Fibroblast of mammary gland (primary cell): Measurements from ENCODE around the gene AKIP1.

ENCODE experiments used
- DNase-seq: peaks from one replicate; pipeline ENCODE4 v3.0.0-alpha.2; 2010; ENCODE audit warnings: low read depth
- H3K4me3 ChIP-seq: 2 replicates; pipeline ENCODE4 v1.5.1; 2011; ENCODE audit warnings: low read depth, mild to moderate bottlenecking, low read length, moderate library complexity; ENCODE audit not compliant: control insufficient read depth
- CTCF ChIP-seq: conservative IDR thresholded peaks from 2 replicates; pipeline ENCODE4 v1.5.1; 2011; ENCODE audit warnings: low read depth, low read length, inconsistent platforms; ENCODE audit not compliant: control insufficient read depth, insufficient read depth

The AKIP1 gene

DNA sequence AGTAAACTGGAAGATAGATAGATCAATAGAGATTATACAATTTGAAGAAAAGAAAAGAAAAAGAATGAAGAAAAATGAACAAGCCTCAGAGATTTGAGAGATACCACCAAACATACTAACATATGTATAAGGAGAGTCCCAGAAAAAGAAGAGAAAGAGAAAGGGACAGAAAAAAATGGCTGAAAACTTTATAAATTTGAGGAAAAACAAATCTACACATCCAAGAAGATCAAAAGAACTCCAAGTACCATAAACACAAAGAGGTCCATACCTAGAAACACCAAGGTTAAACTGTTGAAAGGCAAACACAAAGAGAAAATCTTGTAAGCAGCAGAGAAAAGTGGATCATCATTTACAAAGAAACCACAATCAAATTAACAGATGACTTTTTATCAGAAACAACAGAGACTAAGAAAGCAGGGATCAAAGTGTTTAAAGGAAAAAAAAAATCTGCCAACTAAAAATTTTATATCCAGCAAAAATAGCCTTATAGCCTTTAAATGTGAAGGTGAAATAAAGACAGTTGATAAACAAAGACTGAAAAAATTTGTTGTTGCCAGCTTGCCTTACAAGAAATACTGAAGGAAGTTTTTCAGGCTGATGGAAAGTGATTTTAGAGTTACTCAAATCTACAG is 11.8 kb upstream of the AKIP1 start:
- TF ChIP-seq CTCF: no peak
- H3K4me3 ChIP-seq: no peak overlapping the region
- DNase-seq: no peak

DNA sequence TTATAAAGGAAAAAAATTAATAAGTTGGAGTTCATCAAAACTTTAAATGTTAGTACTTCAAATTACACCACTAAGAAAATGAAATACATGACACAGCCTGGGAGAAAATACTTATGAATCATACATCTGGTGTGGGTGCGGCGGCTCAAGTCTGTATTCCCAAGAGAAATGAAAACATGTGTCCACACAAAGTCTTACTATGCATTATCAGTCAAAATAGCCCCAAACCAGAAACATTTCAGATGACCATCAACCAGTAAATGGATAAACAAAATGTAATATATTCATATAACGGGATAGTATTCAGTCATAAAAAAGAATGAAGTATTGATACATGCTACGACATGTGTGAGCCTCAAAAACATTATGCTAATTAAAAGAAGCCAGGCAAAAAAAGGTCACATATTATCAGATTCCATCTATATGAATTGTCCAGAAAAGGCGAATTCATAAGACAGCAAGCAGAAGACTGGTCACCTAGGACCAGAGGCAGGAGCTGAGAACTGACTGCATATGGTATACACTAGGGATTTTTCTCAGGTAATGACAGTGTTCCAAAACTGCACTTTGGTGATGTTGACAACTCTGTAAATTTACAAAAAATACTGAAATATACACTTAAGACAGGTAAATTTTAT is 5.3 kb upstream of the AKIP1 start:
- DNase-seq: peak; percentile 90
- H3K4me3 ChIP-seq: no peak overlapping the region
- TF ChIP-seq CTCF: no peak

- no peak for DNase-seq
- H3K4me3 ChIP-seq: no peak overlapping the region
- TF ChIP-seq CTCF: no peak
These were observed 3.9 kb upstream of the AKIP1 start for GRCh38 chr11:8907116-8907515.

DNA sequence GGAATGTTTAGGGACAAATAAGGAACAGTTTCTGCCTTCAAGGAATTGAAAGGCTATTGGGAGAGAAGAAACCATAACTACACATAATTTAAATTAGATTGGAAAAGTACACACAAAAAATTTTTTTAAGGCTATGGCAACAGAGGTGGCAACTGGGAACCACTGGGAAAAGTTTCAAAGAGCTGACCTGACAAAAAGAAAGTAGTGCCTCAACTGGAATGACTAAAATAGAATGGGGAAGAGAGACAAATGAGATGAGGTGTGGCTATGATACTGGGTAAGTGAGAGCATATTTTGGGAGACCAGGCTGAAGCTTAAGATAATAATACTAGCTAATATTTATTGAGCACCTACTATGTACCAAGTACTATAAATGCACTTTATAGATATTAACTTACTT is 2.9 kb upstream of the AKIP1 start:
- TF ChIP-seq CTCF: no peak
- H3K4me3 ChIP-seq: no peak overlapping the region
- DNase-seq: no peak

- peak overlapping the region; percentile 60 for H3K4me3 ChIP-seq
These were observed 351 bp upstream of the AKIP1 start for GRCh38 chr11:8910649-8911026.

GRCh38 chr11:8913961-8914660 is 3.1 kb downstream of the AKIP1 start:
- TF ChIP-seq CTCF: peak; percentile 76
- H3K4me3 ChIP-seq: no peak overlapping the region
- peak; percentile 62 for DNase-seq

More at GRCh38 chr11:8910649-8911026, 351 bp upstream of the AKIP1 start:
- TF ChIP-seq CTCF: no peak
- DNase-seq: no peak
